Measurements from ENCODE around the gene KRT6C.
"Not testable (repeated sequence)": the region's sequence is repeated elsewhere in the genome, so short reads cannot be mapped to it uniquely, and the experiment has no call there.

KRT6C gene

GRCh38 chr12:52502877-52503276 is 29.3 kb upstream of the KRT6C start:
- H3K27me3 ChIP-seq (ENCODE audit: low read length): no peaks in the 10 kb centered on the region
- no peak overlapping the region for H3K4me2 ChIP-seq (ENCODE audit: low read depth, low read length, poor library complexity, severe bottlenecking)
- H4K20me1 ChIP-seq (ENCODE audit: low read depth, low read length): no peaks in the 10 kb centered on the region
- H3K79me2 ChIP-seq (ENCODE audit: insufficient read depth, low read length): no peaks in the 10 kb centered on the region
- H3K9me2 ChIP-seq (replicated peaks; ENCODE audit: insufficient read depth, low read length): no peaks in the 10 kb centered on the region
- H3K9ac ChIP-seq (ENCODE audit: low read length): no peak overlapping the region
- no peaks in the 10 kb centered on the region for H3K36me3 ChIP-seq (ENCODE audit: low read length)
- no peak overlapping the region for H2AFZ ChIP-seq (ENCODE audit: low read depth, low read length, severe bottlenecking)
- H3K9me3 ChIP-seq (ENCODE audit: insufficient read depth, low read length): no peaks in the 10 kb centered on the region
- H3K4me3 ChIP-seq (ENCODE audit: insufficient read depth, low read length, poor library complexity, severe bottlenecking): no peak overlapping the region
- H3F3A ChIP-seq (ENCODE audit: insufficient read depth): no peaks in the 10 kb centered on the region
- H3K27ac ChIP-seq (ENCODE audit: low read depth, low read length): no peak overlapping the region
- TF ChIP-seq, protein P1, sequence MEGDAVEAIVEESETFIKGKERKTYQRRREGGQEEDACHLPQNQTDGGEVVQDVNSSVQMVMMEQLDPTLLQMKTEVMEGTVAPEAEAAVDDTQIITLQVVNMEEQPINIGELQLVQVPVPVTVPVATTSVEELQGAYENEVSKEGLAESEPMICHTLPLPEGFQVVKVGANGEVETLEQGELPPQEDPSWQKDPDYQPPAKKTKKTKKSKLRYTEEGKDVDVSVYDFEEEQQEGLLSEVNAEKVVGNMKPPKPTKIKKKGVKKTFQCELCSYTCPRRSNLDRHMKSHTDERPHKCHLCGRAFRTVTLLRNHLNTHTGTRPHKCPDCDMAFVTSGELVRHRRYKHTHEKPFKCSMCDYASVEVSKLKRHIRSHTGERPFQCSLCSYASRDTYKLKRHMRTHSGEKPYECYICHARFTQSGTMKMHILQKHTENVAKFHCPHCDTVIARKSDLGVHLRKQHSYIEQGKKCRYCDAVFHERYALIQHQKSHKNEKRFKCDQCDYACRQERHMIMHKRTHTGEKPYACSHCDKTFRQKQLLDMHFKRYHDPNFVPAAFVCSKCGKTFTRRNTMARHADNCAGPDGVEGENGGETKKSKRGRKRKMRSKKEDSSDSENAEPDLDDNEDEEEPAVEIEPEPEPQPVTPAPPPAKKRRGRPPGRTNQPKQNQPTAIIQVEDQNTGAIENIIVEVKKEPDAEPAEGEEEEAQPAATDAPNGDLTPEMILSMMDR (IDR thresholded peaks at IDR 0.05; ENCODE audit: insufficient read depth, low read length, poor library complexity, severe bottlenecking): no peak
- TF ChIP-seq EZH2phosphoT487 (conservative IDR thresholded peaks at IDR 0.05; ENCODE audit: low read length): no peak

DNA sequence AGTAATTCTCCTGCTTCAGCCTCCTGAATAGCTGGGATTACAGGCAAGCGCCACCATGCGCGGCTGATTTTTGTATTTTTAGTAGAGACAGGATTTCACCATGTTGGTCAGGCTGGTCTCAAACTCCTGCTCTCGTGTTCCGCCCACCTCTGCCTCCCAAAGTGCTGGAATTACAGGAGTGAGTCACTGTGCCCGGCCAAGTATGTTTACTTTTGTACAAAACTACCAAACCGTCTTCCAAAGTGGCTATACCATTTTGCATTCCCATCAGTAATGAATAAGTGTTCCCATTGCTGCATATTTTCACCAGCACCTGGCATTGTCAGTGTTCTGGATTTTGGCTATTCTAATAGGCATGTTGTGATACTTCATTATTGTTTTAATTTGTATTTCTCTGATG is 27.9 kb upstream of the KRT6C start:
- Histone ChIP-seq H3K4me2 (ENCODE audit: low read depth, low read length, poor library complexity, severe bottlenecking) (no peak overlapping the region), H2AFZ (ENCODE audit: low read depth, low read length, severe bottlenecking) (no peak overlapping the region), H3K27ac (ENCODE audit: low read depth, low read length) (no peak overlapping the region), H3K9ac (ENCODE audit: low read length) (no peak overlapping the region), H3K27me3 (ENCODE audit: low read length) (no peaks in the 10 kb centered on the region), H3K9me3 (ENCODE audit: insufficient read depth, low read length) (no peaks in the 10 kb centered on the region), H3K9me2 (replicated peaks; ENCODE audit: insufficient read depth, low read length) (no peaks in the 10 kb centered on the region), H3K4me3 (ENCODE audit: insufficient read depth, low read length, poor library complexity, severe bottlenecking) (no peak overlapping the region), H4K20me1 (ENCODE audit: low read depth, low read length) (no peaks in the 10 kb centered on the region), H3F3A (ENCODE audit: insufficient read depth) (no peaks in the 10 kb centered on the region), H3K79me2 (ENCODE audit: insufficient read depth, low read length) (no peaks in the 10 kb centered on the region), H3K36me3 (ENCODE audit: low read length) (no peaks in the 10 kb centered on the region)
- TF ChIP-seq, protein P1 (IDR thresholded peaks at IDR 0.05; ENCODE audit: insufficient read depth, low read length, poor library complexity, severe bottlenecking): no peak
- TF ChIP-seq EZH2phosphoT487 (conservative IDR thresholded peaks at IDR 0.05; ENCODE audit: low read length): no peak

- H3K9me3 ChIP-seq (ENCODE audit: insufficient read depth, low read length); H3K27me3 ChIP-seq (ENCODE audit: low read length); H3K9ac ChIP-seq (ENCODE audit: low read length); H3F3A ChIP-seq (ENCODE audit: insufficient read depth); H3K9me2 ChIP-seq (replicated peaks; ENCODE audit: insufficient read depth, low read length); H3K36me3 ChIP-seq (ENCODE audit: low read length); H3K27ac ChIP-seq (ENCODE audit: low read depth, low read length); H3K79me2 ChIP-seq (ENCODE audit: insufficient read depth, low read length); H2AFZ ChIP-seq (ENCODE audit: low read depth, low read length, severe bottlenecking); H4K20me1 ChIP-seq (ENCODE audit: low read depth, low read length); H3K4me2 ChIP-seq (ENCODE audit: low read depth, low read length, poor library complexity, severe bottlenecking); H3K4me3 ChIP-seq (ENCODE audit: insufficient read depth, low read length, poor library complexity, severe bottlenecking): not testable (repeated sequence)
Measured at GRCh38 chr12:52500574-52500973, 27.0 kb upstream of the KRT6C start.

DNA sequence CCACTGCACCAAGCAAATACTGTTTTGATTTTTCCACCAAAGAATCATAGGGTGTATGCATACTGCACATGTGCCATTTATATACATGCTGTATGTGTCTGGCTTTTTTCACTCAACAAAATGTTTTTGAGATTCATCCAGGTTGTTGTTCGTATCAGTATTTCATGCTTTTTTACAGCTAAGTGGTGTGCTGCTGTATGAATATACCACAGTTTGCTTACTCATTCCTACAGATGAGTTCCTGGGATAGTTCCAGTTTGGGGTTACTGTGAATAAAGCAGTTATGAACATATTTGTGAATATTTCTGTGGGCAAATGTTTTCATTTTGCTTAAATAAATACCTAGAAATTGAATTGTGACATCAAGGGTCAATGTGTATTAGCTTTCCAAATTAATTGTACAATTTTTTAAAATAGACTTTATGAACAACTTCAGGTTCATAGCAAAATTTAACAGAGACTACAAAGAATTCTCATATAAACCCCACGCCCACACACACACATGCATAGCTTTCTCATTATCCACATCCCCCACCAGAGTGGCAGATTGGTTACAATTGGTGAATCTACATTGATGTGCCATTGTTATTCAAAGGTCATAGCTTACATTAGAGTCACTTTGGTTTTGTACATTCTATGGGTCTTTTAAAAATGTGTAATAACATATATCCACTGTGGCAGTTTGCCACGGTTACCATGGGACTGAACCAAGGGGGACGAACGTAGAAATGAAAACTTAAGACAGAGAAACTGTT is 26.4 kb upstream of the KRT6C start:
- H3K9me3 ChIP-seq (ENCODE audit: insufficient read depth, low read length): no peaks in the 10 kb centered on the region
- no peak overlapping the region for H3K27ac ChIP-seq (ENCODE audit: low read depth, low read length)
- H3K9me2 ChIP-seq (replicated peaks; ENCODE audit: insufficient read depth, low read length): no peaks in the 10 kb centered on the region
- no peaks in the 10 kb centered on the region for H3F3A ChIP-seq (ENCODE audit: insufficient read depth)
- H2AFZ ChIP-seq (ENCODE audit: low read depth, low read length, severe bottlenecking): no peak overlapping the region
- H3K27me3 ChIP-seq (ENCODE audit: low read length): no peaks in the 10 kb centered on the region
- H3K4me3 ChIP-seq (ENCODE audit: insufficient read depth, low read length, poor library complexity, severe bottlenecking): no peak overlapping the region
- no peaks in the 10 kb centered on the region for H3K79me2 ChIP-seq (ENCODE audit: insufficient read depth, low read length)
- no peak overlapping the region for H3K4me2 ChIP-seq (ENCODE audit: low read depth, low read length, poor library complexity, severe bottlenecking)
- no peaks in the 10 kb centered on the region for H4K20me1 ChIP-seq (ENCODE audit: low read depth, low read length)
- TF ChIP-seq EZH2phosphoT487 (conservative IDR thresholded peaks at IDR 0.05; ENCODE audit: low read length): no peak
- TF ChIP-seq, protein P1 (IDR thresholded peaks at IDR 0.05; ENCODE audit: insufficient read depth, low read length, poor library complexity, severe bottlenecking): no peak
- H3K36me3 ChIP-seq (ENCODE audit: low read length): no peaks in the 10 kb centered on the region
- H3K9ac ChIP-seq (ENCODE audit: low read length): no peak overlapping the region
